Midbrain (tissue), 1 donor: ENCODE measurements around the gene KIF23.

Experiments used
- DNase-seq: peaks from one replicate; lab custom pipeline; 2025; lab: John Stamatoyannopoulos, UW

Gene KIF23

GRCh38 chr15:69491038-69491505, 76.9 kb downstream of the KIF23 start:
- peak; percentile 43 for DNase-seq

GRCh38 chr15:69493406-69493805, 79.3 kb downstream of the KIF23 start:
- DNase-seq, result no peak

DNA sequence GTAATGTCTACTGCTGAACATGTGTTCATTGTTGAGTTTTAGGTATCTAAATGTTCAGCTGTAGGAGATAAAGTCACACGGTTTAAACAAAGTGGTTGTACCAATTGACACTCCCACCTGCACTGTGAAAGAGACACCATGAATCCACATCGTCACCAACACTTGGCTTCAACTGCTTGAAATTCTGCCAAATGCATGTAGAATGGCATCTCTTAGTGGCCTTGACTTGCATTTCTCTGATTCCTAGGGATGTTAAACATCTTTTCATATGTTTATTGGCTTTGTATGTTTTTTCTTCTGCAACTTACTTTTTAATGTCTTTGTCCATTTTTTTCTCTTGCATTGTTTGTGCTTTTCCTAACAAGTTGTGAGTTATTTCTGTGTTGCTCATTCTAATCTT, 81.9 kb downstream of the KIF23 start:
- no peak for DNase-seq

DNA sequence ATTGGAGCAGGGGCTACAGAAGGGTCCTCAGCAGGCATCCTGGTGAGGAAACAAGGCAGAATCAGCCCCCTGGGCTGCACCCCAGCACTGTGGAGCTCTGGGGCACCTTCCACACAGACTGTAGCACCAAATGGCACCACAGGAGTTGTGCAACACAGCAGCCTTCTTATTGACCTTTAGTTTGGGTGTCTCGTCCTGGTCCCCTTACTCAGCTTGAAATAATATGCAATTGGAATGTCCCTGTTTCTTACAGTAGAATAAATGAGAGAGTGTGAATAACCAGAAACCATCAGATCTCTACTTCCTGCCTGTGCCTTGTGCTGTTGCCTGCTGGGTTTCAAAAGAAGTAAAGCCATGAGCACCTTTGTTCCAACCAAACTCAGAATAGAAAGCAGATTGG, 82.9 kb downstream of the KIF23 start:
- no peak for DNase-seq

GRCh38 chr15:69497667-69498066, 83.5 kb downstream of the KIF23 start:
- no peak for DNase-seq
